SK-N-SH (cell line): Measurements from ENCODE around the gene ISYNA1. TPM values are rescaled to one million over a fixed set of nuclear protein-coding genes. Genes with fewer than 3 reads are reported as not detected.

Source experiments
- CTCF ChIA-PET: fragments of 300-600, 350-600 bp; formaldehyde crosslinking; extraction: SDS; loops from one replicate; lab custom pipeline; 2021; lab: Yijun Ruan, JAX
- POLR2A ChIA-PET: fragments of 350-600 bp; sonication (Branson Sonifier 250); formaldehyde crosslinking; extraction: SDS; loops from one replicate; lab custom pipeline; 2020; ENCODE audit warnings: antibody characterized with exemption, inconsistent platforms; lab: Yijun Ruan, JAX
- DNase-seq: peaks from one replicate; pipeline ENCODE4 v3.0.0; 2012
- H2AFZ ChIP-seq: fragments of 200-600 bp; sonication (generic); 2 replicates; pipeline ENCODE4 v1.8.1; 2016; ENCODE audit warnings: antibody characterized with exemption, mild to moderate bottlenecking, low read depth
- H3F3A ChIP-seq: fragments of 200-600 bp; sonication (generic); replicated peaks from 2 replicates; pipeline ENCODE3; 2016; ENCODE audit warnings: antibody characterized with exemption, mild to moderate bottlenecking; ENCODE audit not compliant: insufficient read depth
- H3K27ac ChIP-seq, 2 experiments: fragments of 200-500 bp in 1 of 2; fragments of 200-600 bp in 1 of 2; sonication (Bioruptor generic) in 1 of 2; sonication (generic), shearing (Covaris generic) in 1 of 2; 2 replicates each; pipeline versions ENCODE4 v1.5.1 to v1.6.1; 2014 to 2016; ENCODE audit warnings: low read depth in 2 of 2, inconsistent platforms in 1 of 2, low read length in 1 of 2, mild to moderate bottlenecking in 1 of 2, mixed read lengths in 1 of 2
- H3K27me3 ChIP-seq: fragments of 200-600 bp; sonication (generic), shearing (Covaris generic); 2 replicates; pipeline ENCODE4 v1.6.1; 2016; ENCODE audit warnings: mixed run types; ENCODE audit not compliant: insufficient read depth
- H3K36me3 ChIP-seq, 2 experiments: fragments of 200-500 bp in 1 of 2; fragments of 200-600 bp in 1 of 2; sonication (Bioruptor generic) in 1 of 2; sonication (generic) in 1 of 2; replicated peaks in 1 of 2; 2 replicates each; pipeline versions ENCODE3 to v1.5.1; 2014 to 2016; ENCODE audit warnings: low read length in 1 of 2, mild to moderate bottlenecking in 1 of 2; ENCODE audit not compliant: insufficient read depth in 2 of 2, control insufficient read depth in 1 of 2
- H3K4me1 ChIP-seq, 2 experiments: fragments of 200-500 bp in 1 of 2; fragments of 200-600 bp in 1 of 2; sonication (Bioruptor generic) in 1 of 2; sonication (generic), shearing (Covaris generic) in 1 of 2; 2 replicates each; pipeline versions ENCODE4 v1.5.1 to v1.6.1; 2014 to 2016; ENCODE audit warnings: low read depth in 1 of 2, low read length in 1 of 2, mixed run types in 1 of 2; ENCODE audit not compliant: insufficient read depth in 2 of 2, control insufficient read depth in 1 of 2
- H3K4me2 ChIP-seq: fragments of 200-600 bp; sonication (generic), shearing (Covaris generic); 2 replicates; pipeline ENCODE4 v1.6.1; 2017; ENCODE audit warnings: mixed run types
- H3K4me3 ChIP-seq, 2 experiments: fragments of 200-500 bp in 1 of 2; fragments of 200-600 bp in 1 of 2; sonication (Bioruptor generic) in 1 of 2; sonication (generic), shearing (Covaris generic) in 1 of 2; 2 replicates each; pipeline versions ENCODE4 v1.5.1 to v1.8.1; 2014 to 2016; ENCODE audit warnings: low read depth in 2 of 2, inconsistent platforms in 1 of 2, low read length in 1 of 2, mild to moderate bottlenecking in 1 of 2, mixed read lengths in 1 of 2, moderate library complexity in 1 of 2
- H3K79me2 ChIP-seq: fragments of 200-600 bp; sonication (generic); 2 replicates; pipeline ENCODE4 v1.8.1; 2017; ENCODE audit warnings: mild to moderate bottlenecking; ENCODE audit not compliant: insufficient read depth
- H3K9ac ChIP-seq: fragments of 200-600 bp; sonication (generic); 2 replicates; pipeline ENCODE4 v1.6.1; 2017; ENCODE audit warnings: mixed run types
- H3K9me2 ChIP-seq: fragments of 200-600 bp; sonication (generic); 2 replicates; pipeline ENCODE4 v1.6.1; 2017; ENCODE audit warnings: mixed run types
- H3K9me3 ChIP-seq: fragments of 200-600 bp; sonication (generic); 2 replicates; pipeline ENCODE4 v1.6.1; 2017; ENCODE audit warnings: mixed run types, mild to moderate bottlenecking, moderate library complexity
- H4K20me1 ChIP-seq: fragments of 200-600 bp; sonication (generic); 2 replicates; pipeline ENCODE4 v1.6.1; 2017; ENCODE audit warnings: mild to moderate bottlenecking, mixed run types; ENCODE audit not compliant: insufficient read depth
- CHD2 ChIP-seq: fragments of 150-350 bp; IDR thresholded peaks from 2 replicates; pipeline ENCODE4 v1.6.1; 2018; ENCODE audit warnings: low read length; ENCODE audit not compliant: partially characterized antibody
- ELF1 ChIP-seq: IDR thresholded peaks from 2 replicates; pipeline ENCODE4 v1.4.0; 2012
- FOSL2 ChIP-seq: IDR thresholded peaks from 2 replicates; pipeline ENCODE4 v1.4.0; 2012; ENCODE audit warnings: low read depth, mild to moderate bottlenecking, moderate library complexity, borderline replicate concordance
- FOXJ3 ChIP-seq: sonication (generic); formaldehyde crosslinking; IDR thresholded peaks from 2 replicates; pipeline ENCODE4 v1.5.1; 2020; ENCODE audit warnings: mild to moderate bottlenecking, missing genetic modification reagents
- FOXM1 ChIP-seq: IDR thresholded peaks from 2 replicates; pipeline ENCODE4 v1.4.0; 2012; ENCODE audit warnings: low read depth, mild to moderate bottlenecking
- GABPA ChIP-seq: IDR thresholded peaks from 2 replicates; pipeline ENCODE4 v1.4.0; 2012; ENCODE audit warnings: low read depth, mild to moderate bottlenecking
- IRF3 ChIP-seq: fragments of 150-350 bp; IDR thresholded peaks from 2 replicates; pipeline ENCODE4 v1.6.1; 2016; ENCODE audit warnings: mild to moderate bottlenecking, low read depth, low read length
- MXI1 ChIP-seq: IDR thresholded peaks from 2 replicates; pipeline ENCODE4 v1.6.1; 2012; ENCODE audit warnings: mild to moderate bottlenecking, low read depth, low read length, improper control_type of control experiment
- NFIC ChIP-seq: IDR thresholded peaks from 2 replicates; pipeline ENCODE4 v1.4.0; 2012; ENCODE audit warnings: borderline replicate concordance
- PBX3 ChIP-seq: IDR thresholded peaks from 2 replicates; pipeline ENCODE4; 2012
- RFX5 ChIP-seq: IDR thresholded peaks from 2 replicates; pipeline ENCODE4 v1.6.1; 2012; ENCODE audit warnings: mild to moderate bottlenecking, improper control_type of control experiment, low read length
- SIN3A ChIP-seq: IDR thresholded peaks from 2 replicates; pipeline ENCODE4 v1.6.1; 2012; ENCODE audit warnings: low read depth, mild to moderate bottlenecking, low read length, moderate library complexity, borderline replicate concordance
- WGBS: methylation state at CpG from one replicate; pipeline ENCODE4 v1.1.6; 2017; ENCODE audit warnings: low lambda C conversion rate; 5-methylcytosine and 5-hydroxymethylcytosine counted together
- polyA plus RNA-seq, 3 experiments: library from polyadenylated mRNA; depleted of rRNA; stranded (reverse); fragments of >200 nt; gene quantifications; 2 replicates each; pipeline ENCODE4 v1.2.3, GENCODE V29; 2012
- TF ChIP-seq, protein P1 (sequence below): IDR thresholded peaks from 2 replicates; pipeline ENCODE4 v1.6.1; 2012; ENCODE audit warnings: mild to moderate bottlenecking, low read depth, low read length, moderate library complexity

The ISYNA1 gene
- polyA plus RNA-seq, 1 of the 3 experiments (the other 2 are of a cell fraction) = 48.0 TPM

GRCh38 chr19:18439025-18439909 lies 1.3 kb upstream of the ISYNA1 start:
- peaks cover 0 to 10% of the 10 kb centered on the region in 2 experiments for H3K36me3 ChIP-seq
- WGBS = 89% methylated on average over 13 of the region's 13 CpGs
- H3K27me3 ChIP-seq = no peaks in the 10 kb centered on the region
- H4K20me1 ChIP-seq = no peaks in the 10 kb centered on the region
- POLR2A ChIA-PET = interaction anchor here (0.5 kb wide), 1 partner anchor 10 kb away, joined by 3 read pairs; no protein-coding TSS in a partner anchor
- TF ChIP-seq ELF1 (no peak), FOSL2 (no peak), FOXJ3 (no peak), IRF3 (no peak), MXI1 (no peak), FOXM1 (no peak), GABPA (no peak), SIN3A (no peak), NFIC (no peak), CHD2 (no peak), PBX3 (no peak), RFX5 (no peak)
- TF ChIP-seq, protein P1, sequence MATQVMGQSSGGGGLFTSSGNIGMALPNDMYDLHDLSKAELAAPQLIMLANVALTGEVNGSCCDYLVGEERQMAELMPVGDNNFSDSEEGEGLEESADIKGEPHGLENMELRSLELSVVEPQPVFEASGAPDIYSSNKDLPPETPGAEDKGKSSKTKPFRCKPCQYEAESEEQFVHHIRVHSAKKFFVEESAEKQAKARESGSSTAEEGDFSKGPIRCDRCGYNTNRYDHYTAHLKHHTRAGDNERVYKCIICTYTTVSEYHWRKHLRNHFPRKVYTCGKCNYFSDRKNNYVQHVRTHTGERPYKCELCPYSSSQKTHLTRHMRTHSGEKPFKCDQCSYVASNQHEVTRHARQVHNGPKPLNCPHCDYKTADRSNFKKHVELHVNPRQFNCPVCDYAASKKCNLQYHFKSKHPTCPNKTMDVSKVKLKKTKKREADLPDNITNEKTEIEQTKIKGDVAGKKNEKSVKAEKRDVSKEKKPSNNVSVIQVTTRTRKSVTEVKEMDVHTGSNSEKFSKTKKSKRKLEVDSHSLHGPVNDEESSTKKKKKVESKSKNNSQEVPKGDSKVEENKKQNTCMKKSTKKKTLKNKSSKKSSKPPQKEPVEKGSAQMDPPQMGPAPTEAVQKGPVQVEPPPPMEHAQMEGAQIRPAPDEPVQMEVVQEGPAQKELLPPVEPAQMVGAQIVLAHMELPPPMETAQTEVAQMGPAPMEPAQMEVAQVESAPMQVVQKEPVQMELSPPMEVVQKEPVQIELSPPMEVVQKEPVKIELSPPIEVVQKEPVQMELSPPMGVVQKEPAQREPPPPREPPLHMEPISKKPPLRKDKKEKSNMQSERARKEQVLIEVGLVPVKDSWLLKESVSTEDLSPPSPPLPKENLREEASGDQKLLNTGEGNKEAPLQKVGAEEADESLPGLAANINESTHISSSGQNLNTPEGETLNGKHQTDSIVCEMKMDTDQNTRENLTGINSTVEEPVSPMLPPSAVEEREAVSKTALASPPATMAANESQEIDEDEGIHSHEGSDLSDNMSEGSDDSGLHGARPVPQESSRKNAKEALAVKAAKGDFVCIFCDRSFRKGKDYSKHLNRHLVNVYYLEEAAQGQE = no peak
- H3K9ac ChIP-seq = no peak overlapping the region
- H3K79me2 ChIP-seq = no peaks in the 10 kb centered on the region
- H3K4me2 ChIP-seq = no peak overlapping the region
- no peak overlapping the region for H3K27ac ChIP-seq
- H3F3A ChIP-seq = peaks cover 21% of the 10 kb centered on the region
- no peaks in the 10 kb centered on the region for H3K9me3 ChIP-seq
- H3K9me2 ChIP-seq = no peaks in the 10 kb centered on the region
- H2AFZ ChIP-seq = no peak overlapping the region
- H3K4me1 ChIP-seq = peaks cover 0 to 16% of the 10 kb centered on the region in 2 experiments; a peak in 2 of 4 replicates
- H3K4me3 ChIP-seq = no peak overlapping the region
- no peak for DNase-seq
- CTCF ChIA-PET = interaction anchor here (0.9 to 3.9 kb wide), 6 partner anchors 9 to 151 kb away, joined by 3 to 30 read pairs (median 4); partner anchors contain the start of gene SSBP4
